ENCODE data around the gene GLYATL3. TPM values are rescaled to one million over a fixed set of nuclear protein-coding genes. Genes with fewer than 3 reads are reported as not detected.

GLYATL3 gene
- total and polyA plus RNA-seq, 4 experiments from 2014 or later: not detected

DNA sequence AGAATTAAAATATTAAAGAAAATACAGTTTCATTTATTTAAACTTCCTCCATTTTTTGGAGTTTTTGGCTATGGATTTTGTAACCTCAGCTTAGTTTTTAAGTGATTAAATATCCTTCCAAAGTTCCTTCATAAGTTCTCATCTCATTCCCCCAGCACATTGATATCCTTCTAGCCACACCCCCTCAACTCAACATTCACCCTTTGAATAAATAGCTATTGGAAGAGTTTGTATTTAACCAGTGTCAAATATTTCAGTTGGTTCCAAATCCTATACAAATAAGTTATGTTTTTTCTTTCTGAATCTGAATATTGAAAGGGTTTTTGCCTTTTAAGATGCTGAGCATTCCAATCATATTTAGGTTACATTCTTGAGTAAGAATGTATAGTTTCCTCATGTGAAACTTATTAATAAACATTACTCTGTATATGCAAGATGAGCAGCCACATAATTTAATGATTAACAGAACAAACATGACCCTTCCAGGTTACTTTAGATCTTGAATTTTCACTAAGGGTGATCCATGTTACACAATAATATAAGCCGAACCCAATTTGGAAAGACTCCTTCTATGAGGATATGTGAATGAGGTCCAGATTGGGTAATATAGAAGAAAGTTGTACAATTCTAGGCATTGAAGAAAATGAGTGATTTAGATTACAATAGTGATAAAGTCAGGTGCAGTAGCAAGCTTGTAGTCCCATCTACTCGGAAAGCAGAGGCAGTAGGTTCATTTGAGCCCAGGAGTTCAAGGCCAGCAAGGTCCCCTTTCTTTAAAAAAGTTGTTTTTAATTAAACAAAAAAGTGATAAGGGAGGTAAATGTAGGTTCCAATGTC, 13.6 kb downstream of the GLYATL3 start:
- Histone ChIP-seq H3K27ac (ENCODE audit: low read depth, low read length) (no peak overlapping the region), H3K4me1 (ENCODE audit: insufficient read depth, low read length) (no peaks in the 10 kb centered on the region), H3K4me3 (ENCODE audit: low read length in 2 of 2) (no peak overlapping the region), H3K9me3 (ENCODE audit: control insufficient read depth in 1 of 2, low read length in 2 of 2) (no peaks in the 10 kb centered on the region), H3K36me3 (ENCODE audit: insufficient read depth, low read length) (no peaks in the 10 kb centered on the region), H3K27me3 (ENCODE audit: insufficient read depth, low read length) (no peaks in the 10 kb centered on the region)
- Mint-ChIP-seq H3K36me3 (no peaks in the 10 kb centered on the region), H3K4me3 (no peak overlapping the region), H3K4me1 (no peaks in the 10 kb centered on the region), H3K27ac (no peak overlapping the region), H3K9me3 (no peaks in the 10 kb centered on the region), H3K27me3 (peaks cover 13 to 15% of the 10 kb centered on the region in 2 donors)
- POLR2A ChIA-PET (ENCODE audit: partially characterized antibody): no interaction called here
- no peak for DNase-seq
- CTCF ChIA-PET (ENCODE audit: partially characterized antibody): no interaction called here
- intact Hi-C loops (cut with micrococcal nuclease): no loop called here

DNA sequence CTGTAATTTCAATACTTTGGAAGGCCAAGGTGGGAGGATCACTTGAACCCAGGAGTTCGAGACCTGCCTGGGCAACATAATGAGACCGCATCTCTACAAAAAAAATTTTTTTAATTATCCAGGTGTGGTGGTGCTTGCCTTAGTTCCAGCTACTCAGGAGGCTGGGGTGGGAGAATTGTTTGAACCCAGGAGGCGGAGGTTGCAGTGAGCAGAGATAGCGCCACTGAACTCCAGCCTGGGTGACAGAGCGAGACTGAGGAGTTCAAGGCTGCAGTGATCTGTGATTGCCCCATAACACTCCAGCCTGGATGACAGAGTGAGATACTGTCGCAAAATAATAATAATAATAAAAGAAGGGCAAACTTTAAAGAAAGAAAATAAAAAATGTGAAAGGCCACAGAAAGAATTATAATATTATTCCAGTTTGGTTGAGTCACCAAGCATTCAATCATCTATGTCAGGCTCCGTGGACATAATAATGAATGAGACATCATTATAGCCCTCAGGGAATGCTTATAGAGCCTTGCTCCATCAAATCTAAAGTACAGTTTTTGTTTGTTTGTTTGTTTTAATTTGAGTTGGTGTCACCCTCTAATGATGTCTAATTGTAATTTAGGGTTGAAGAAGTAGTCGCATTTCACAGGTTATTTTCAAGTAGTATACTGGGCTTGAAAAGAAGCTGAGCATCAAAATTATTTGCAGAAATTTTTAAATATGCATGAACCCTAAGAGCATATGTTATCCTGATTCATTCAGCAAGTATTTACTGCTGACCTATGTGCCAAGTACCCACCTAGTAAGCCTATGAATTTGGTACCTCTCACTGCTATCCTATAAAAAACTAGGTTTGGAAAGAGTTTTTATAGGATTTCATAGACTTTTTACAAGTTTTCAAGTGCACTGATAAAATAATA, 15.1 kb downstream of the GLYATL3 start:
- Mint-ChIP-seq H3K36me3 (no peaks in the 10 kb centered on the region), H3K9me3 (no peaks in the 10 kb centered on the region), H3K27me3 (peaks cover 10 to 15% of the 10 kb centered on the region in 2 donors), H3K27ac (no peak overlapping the region), H3K4me1 (no peaks in the 10 kb centered on the region), H3K4me3 (no peak overlapping the region)
- H3K9me3 ChIP-seq (ENCODE audit: control insufficient read depth in 1 of 2, low read length in 2 of 2): no peaks in the 10 kb centered on the region
- H3K27ac ChIP-seq (ENCODE audit: low read depth, low read length): no peak overlapping the region
- no peaks in the 10 kb centered on the region for H3K4me1 ChIP-seq (ENCODE audit: insufficient read depth, low read length)
- H3K27me3 ChIP-seq (ENCODE audit: insufficient read depth, low read length): no peaks in the 10 kb centered on the region
- no peak overlapping the region for H3K4me3 ChIP-seq (ENCODE audit: low read length in 2 of 2)
- ChIA-PET POLR2A (ENCODE audit: partially characterized antibody) (no interaction called here), CTCF (ENCODE audit: partially characterized antibody) (no interaction called here)
- H3K36me3 ChIP-seq (ENCODE audit: insufficient read depth, low read length): no peaks in the 10 kb centered on the region
- intact Hi-C loops (cut with micrococcal nuclease): no loop called here
- DNase-seq: no peak

DNA sequence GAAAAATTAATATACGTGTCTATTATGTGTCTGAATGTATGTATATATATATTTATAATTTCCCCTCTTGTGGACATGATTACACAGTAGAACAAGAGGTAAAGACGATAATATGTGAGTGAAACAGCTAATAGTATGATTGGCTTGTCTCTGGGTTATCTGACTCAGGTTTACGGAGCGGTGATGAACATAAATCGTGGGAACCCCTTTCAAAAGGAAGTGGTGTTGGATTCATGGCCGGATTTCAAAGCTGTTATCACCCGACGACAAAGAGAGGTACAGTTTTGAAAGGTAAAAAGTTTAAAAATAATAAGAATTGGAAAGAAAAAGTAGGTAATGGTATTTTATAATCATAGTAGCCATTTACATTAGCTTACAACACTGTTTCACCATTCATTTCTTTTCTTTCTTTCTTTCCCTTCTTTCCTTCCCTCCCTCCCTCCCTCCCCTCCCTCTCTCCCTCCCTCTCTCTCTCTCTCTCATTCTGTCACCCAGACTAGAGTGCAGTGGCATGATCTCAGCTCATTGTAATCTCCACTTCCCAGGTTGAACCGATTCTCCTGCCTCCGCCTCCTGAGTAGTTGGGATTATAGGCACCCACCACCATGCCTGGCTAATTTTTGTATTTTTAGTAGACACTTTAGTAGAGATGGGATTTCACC, 15.9 kb downstream of the GLYATL3 start:
- CTCF ChIA-PET (ENCODE audit: partially characterized antibody): interaction anchor here (1.3 kb wide), 1 partner anchor 17 kb away, joined by 4 read pairs; no protein-coding TSS in a partner anchor
- H3K9me3 ChIP-seq (ENCODE audit: control insufficient read depth in 1 of 2, low read length in 2 of 2): no peaks in the 10 kb centered on the region
- no peaks in the 10 kb centered on the region for H3K36me3 ChIP-seq (ENCODE audit: insufficient read depth, low read length)
- H3K4me3 Mint-ChIP-seq: no peak overlapping the region
- POLR2A ChIA-PET (ENCODE audit: partially characterized antibody): no interaction called here
- no peaks in the 10 kb centered on the region for H3K9me3 Mint-ChIP-seq
- H3K4me3 ChIP-seq (ENCODE audit: low read length in 2 of 2): no peak overlapping the region
- no peak overlapping the region for H3K27ac Mint-ChIP-seq
- peaks cover 10 to 15% of the 10 kb centered on the region in 2 donors for H3K27me3 Mint-ChIP-seq
- intact Hi-C loops (cut with micrococcal nuclease): no loop called here
- no peak overlapping the region for H3K27ac ChIP-seq (ENCODE audit: low read depth, low read length)
- H3K27me3 ChIP-seq (ENCODE audit: insufficient read depth, low read length): no peaks in the 10 kb centered on the region
- no peak for DNase-seq
- H3K4me1 ChIP-seq (ENCODE audit: insufficient read depth, low read length): no peaks in the 10 kb centered on the region
- no peaks in the 10 kb centered on the region for H3K4me1 Mint-ChIP-seq
- no peaks in the 10 kb centered on the region for H3K36me3 Mint-ChIP-seq

DNA sequence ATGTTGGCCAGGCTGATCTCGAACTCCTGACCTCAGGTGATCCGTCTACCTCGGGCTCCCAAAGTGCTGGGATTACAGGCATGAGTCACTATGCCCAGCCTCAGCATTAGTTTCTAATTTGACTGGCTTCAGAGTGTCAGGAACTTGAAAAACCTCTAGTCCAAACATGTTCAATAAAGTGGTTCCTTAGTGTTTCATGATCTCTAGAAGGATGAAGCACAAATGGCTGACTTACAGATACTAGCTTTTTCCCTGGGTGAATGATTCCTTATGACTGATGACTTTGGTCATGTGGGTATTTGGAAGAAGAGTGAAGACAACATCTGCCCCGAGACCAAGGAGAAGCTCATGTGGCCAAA, 16.4 kb downstream of the GLYATL3 start:
- Mint-ChIP-seq H3K9me3 (no peaks in the 10 kb centered on the region), H3K27ac (no peak overlapping the region), H3K4me3 (no peak overlapping the region), H3K4me1 (no peaks in the 10 kb centered on the region), H3K27me3 (peaks cover 10 to 14% of the 10 kb centered on the region in 2 donors), H3K36me3 (no peaks in the 10 kb centered on the region)
- no peak for DNase-seq
- Histone ChIP-seq H3K4me1 (ENCODE audit: insufficient read depth, low read length) (no peaks in the 10 kb centered on the region), H3K9me3 (ENCODE audit: control insufficient read depth in 1 of 2, low read length in 2 of 2) (no peaks in the 10 kb centered on the region), H3K27ac (ENCODE audit: low read depth, low read length) (no peak overlapping the region), H3K4me3 (ENCODE audit: low read length in 2 of 2) (no peak overlapping the region), H3K36me3 (ENCODE audit: insufficient read depth, low read length) (no peaks in the 10 kb centered on the region), H3K27me3 (ENCODE audit: insufficient read depth, low read length) (no peaks in the 10 kb centered on the region)
- CTCF ChIA-PET (ENCODE audit: partially characterized antibody): interaction anchor here (1.3 kb wide), 1 partner anchor 16 kb away, joined by 4 read pairs; no protein-coding TSS in a partner anchor
- intact Hi-C loops (cut with micrococcal nuclease): no loop called here
- POLR2A ChIA-PET (ENCODE audit: partially characterized antibody): no interaction called here

DNA sequence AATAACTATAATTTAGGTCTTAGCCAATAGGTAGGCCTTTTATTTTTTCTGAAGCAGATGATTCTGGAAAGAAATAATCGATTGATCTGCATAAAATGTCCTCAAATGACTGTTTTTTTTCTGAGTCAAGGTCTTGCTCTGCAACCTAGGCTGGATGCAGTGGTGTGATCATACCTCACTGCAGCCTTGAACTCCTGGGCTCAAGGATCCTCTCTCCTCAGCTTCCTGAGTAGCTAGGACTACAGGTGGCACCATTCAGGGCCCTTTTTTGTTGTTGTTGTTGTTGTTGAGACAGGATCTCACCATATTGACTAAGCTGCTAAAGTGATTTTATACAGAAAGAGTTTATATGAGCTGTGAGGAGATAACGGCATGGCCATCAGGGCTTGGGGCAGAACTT, 18.2 kb downstream of the GLYATL3 start:
- no peak overlapping the region for H3K27ac Mint-ChIP-seq
- no peak overlapping the region for H3K27ac ChIP-seq (ENCODE audit: low read depth, low read length)
- no peak for DNase-seq
- no peak overlapping the region for H3K4me3 Mint-ChIP-seq
- H3K4me3 ChIP-seq (ENCODE audit: low read length in 2 of 2): no peak overlapping the region
- no peaks in the 10 kb centered on the region for H3K36me3 Mint-ChIP-seq
- no peaks in the 10 kb centered on the region for H3K27me3 ChIP-seq (ENCODE audit: insufficient read depth, low read length)
- peaks cover 7 to 10% of the 10 kb centered on the region in 2 donors for H3K27me3 Mint-ChIP-seq
- no peaks in the 10 kb centered on the region for H3K9me3 ChIP-seq (ENCODE audit: control insufficient read depth in 1 of 2, low read length in 2 of 2)
- CTCF ChIA-PET (ENCODE audit: partially characterized antibody): interaction anchor here (1.5 kb wide), 1 partner anchor 10 kb away, joined by 4 read pairs; no protein-coding TSS in a partner anchor
- H3K4me1 ChIP-seq (ENCODE audit: insufficient read depth, low read length): no peaks in the 10 kb centered on the region
- no peaks in the 10 kb centered on the region for H3K36me3 ChIP-seq (ENCODE audit: insufficient read depth, low read length)
- H3K4me1 Mint-ChIP-seq: no peaks in the 10 kb centered on the region
- no peaks in the 10 kb centered on the region for H3K9me3 Mint-ChIP-seq
- POLR2A ChIA-PET (ENCODE audit: partially characterized antibody): no interaction called here
- intact Hi-C loops (cut with micrococcal nuclease): no loop called here

DNA sequence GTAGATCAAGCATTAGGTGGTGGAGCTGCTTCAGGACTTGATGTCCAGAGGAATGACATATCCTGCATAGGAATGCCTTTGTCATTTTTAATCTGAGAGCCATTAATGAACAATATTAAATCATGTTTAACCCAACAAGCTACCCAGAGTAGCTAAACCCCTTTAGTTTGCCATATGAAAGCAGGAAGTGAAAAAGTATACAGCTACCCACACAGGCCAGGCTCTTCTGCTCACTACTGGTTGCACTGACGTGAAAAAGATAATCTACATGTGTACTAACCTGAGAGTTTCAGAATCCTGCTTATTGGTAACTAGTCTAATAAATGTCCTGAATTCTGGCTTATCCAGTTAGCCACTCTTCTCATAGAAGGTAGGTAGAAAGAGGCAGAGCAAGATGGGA, 19.9 kb downstream of the GLYATL3 start:
- Histone ChIP-seq H3K4me1 (ENCODE audit: insufficient read depth, low read length) (no peaks in the 10 kb centered on the region), H3K27ac (ENCODE audit: low read depth, low read length) (no peak overlapping the region), H3K9me3 (ENCODE audit: control insufficient read depth in 1 of 2, low read length in 2 of 2) (no peaks in the 10 kb centered on the region), H3K4me3 (ENCODE audit: low read length in 2 of 2) (no peak overlapping the region), H3K36me3 (ENCODE audit: insufficient read depth, low read length) (no peaks in the 10 kb centered on the region), H3K27me3 (ENCODE audit: insufficient read depth, low read length) (no peaks in the 10 kb centered on the region)
- H3K4me1 Mint-ChIP-seq: no peaks in the 10 kb centered on the region
- H3K9me3 Mint-ChIP-seq: no peaks in the 10 kb centered on the region
- no peak overlapping the region for H3K4me3 Mint-ChIP-seq
- DNase-seq: no peak
- H3K27ac Mint-ChIP-seq: no peak overlapping the region
- no peaks in the 10 kb centered on the region for H3K36me3 Mint-ChIP-seq
- intact Hi-C loops (cut with micrococcal nuclease): no loop called here
- peaks cover 1 to 5% of the 10 kb centered on the region in 2 donors for H3K27me3 Mint-ChIP-seq
- ChIA-PET POLR2A (ENCODE audit: partially characterized antibody) (no interaction called here), CTCF (ENCODE audit: partially characterized antibody) (no interaction called here)
